GM12872 (cell line): ENCODE measurements around the gene ADCY1.

Source experiments
- CTCF ChIP-seq: IDR thresholded peaks from 3 replicates; pipeline ENCODE4 v1.5.1; 2011; ENCODE audit warnings: low read depth, mild to moderate bottlenecking, low read length, moderate library complexity; ENCODE audit not compliant: insufficient read depth

The ADCY1 gene

GRCh38 chr7:45606050-45606449 lies 31.9 kb downstream of the ADCY1 start:
- no peak for TF ChIP-seq CTCF

- no peak for TF ChIP-seq CTCF
These were observed 32.8 kb downstream of the ADCY1 start for GRCh38 chr7:45606931-45607330.

GRCh38 chr7:45609180-45609579 lies 35.0 kb downstream of the ADCY1 start:
- no peak for TF ChIP-seq CTCF

GRCh38 chr7:45610019-45610418 lies 35.9 kb downstream of the ADCY1 start:
- no peak for TF ChIP-seq CTCF

GRCh38 chr7:45610660-45611299 lies 36.6 kb downstream of the ADCY1 start:
- no peak for TF ChIP-seq CTCF

GRCh38 chr7:45617166-45617565 lies 43.0 kb downstream of the ADCY1 start:
- TF ChIP-seq CTCF: no peak

- TF ChIP-seq CTCF: no peak
These were observed 47.9 kb downstream of the ADCY1 start for GRCh38 chr7:45622058-45622457.
